Measurements from ENCODE around the gene BLID.

Gene BLID

DNA sequence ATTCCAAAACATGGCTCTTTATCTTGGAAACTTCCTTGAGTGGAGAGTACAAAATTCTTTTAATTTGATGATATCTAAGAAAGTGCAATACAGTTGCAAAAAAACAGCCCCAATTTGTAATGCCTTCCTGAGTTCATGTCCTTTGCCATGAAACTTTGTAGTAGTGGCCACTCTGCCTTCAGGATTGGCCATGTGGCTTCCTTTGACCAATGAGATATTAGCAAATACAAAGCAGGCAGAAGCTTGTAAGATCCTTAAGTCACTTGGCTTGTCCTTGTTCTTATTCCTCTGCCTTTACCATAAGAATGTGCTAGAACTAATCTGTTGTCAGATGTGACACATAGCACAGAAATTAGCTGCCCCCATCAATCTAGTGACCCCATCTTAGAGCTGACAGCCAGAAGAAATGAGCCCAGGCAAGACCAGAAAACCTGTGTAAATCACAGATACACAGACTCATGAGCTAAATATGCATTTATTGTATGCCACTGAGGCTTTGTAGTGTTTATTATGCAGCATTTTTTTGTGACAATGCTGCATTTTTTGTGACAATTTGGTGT lies 29.8 kb upstream of the BLID start:
- ChIA-PET CTCF (no interaction called here), POLR2A (no interaction called here)
- no peak for DNase-seq (ENCODE audit: extremely low spot score)
- TF ChIP-seq ARNT (IDR thresholded peaks at IDR 0.05) (no peak), NFRKB (IDR thresholded peaks at IDR 0.05) (no peak), LEF1 (IDR thresholded peaks at IDR 0.05; ENCODE audit: borderline replicate concordance) (no peak), FOXK2 (IDR thresholded peaks at IDR 0.05) (no peak), SUZ12 (IDR thresholded peaks at IDR 0.05) (no peak), TARDBP (IDR thresholded peaks at IDR 0.05) (no peak), HDGF (IDR thresholded peaks at IDR 0.05; ENCODE audit: borderline replicate concordance) (no peak), ELF4 (IDR thresholded peaks at IDR 0.05) (no peak), FOXM1 (IDR thresholded peaks at IDR 0.05; ENCODE audit: borderline replicate concordance) (no peak), ZNF384 (IDR thresholded peaks at IDR 0.05) (no peak)
- TF ChIP-seq, protein P1, sequence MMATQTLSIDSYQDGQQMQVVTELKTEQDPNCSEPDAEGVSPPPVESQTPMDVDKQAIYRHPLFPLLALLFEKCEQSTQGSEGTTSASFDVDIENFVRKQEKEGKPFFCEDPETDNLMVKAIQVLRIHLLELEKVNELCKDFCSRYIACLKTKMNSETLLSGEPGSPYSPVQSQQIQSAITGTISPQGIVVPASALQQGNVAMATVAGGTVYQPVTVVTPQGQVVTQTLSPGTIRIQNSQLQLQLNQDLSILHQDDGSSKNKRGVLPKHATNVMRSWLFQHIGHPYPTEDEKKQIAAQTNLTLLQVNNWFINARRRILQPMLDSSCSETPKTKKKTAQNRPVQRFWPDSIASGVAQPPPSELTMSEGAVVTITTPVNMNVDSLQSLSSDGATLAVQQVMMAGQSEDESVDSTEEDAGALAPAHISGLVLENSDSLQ (IDR thresholded peaks at IDR 0.05) = no peak

DNA sequence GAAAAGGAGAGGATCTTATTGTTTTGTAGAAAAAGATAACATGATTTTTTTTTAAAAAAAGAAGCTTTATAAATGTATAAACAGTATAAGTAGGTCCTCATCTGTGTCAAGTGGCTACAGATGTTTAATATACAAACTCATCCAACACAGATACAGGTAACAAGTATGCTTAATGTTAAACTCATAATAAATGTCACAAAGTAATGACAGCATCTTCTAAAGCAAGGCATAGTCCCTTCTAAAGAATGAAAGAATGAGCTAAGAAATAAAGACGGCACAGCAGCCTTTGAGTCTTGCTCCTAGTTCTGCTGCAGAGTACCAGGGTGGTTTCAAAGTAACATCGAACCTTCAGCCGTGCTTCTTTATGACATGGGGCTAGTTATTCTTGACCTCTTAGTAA lies 28.7 kb upstream of the BLID start:
- POLR2A ChIA-PET = no interaction called here
- TF ChIP-seq HDGF (IDR thresholded peaks at IDR 0.05; ENCODE audit: borderline replicate concordance) (no peak), ELF4 (IDR thresholded peaks at IDR 0.05) (no peak), ARNT (IDR thresholded peaks at IDR 0.05) (no peak), ZNF384 (IDR thresholded peaks at IDR 0.05) (no peak), SUZ12 (IDR thresholded peaks at IDR 0.05) (no peak), TARDBP (IDR thresholded peaks at IDR 0.05) (no peak), BHLHE40 (IDR thresholded peaks at IDR 0.05; ENCODE audit: borderline replicate concordance) (no peak), NFRKB (IDR thresholded peaks at IDR 0.05) (no peak), SP1 (IDR thresholded peaks at IDR 0.05) (no peak), FOXK2 (IDR thresholded peaks at IDR 0.05) (no peak), CTBP1 (IDR thresholded peaks at IDR 0.05; ENCODE audit: borderline replicate concordance) (no peak), L3MBTL2 (conservative IDR thresholded peaks at IDR 0.05) (no peak), FOXM1 (IDR thresholded peaks at IDR 0.05; ENCODE audit: borderline replicate concordance) (no peak), FOXA1 (IDR thresholded peaks at IDR 0.05) (no peak), LEF1 (IDR thresholded peaks at IDR 0.05; ENCODE audit: borderline replicate concordance) (no peak)
- TF ChIP-seq, protein P1 (IDR thresholded peaks at IDR 0.05) = no peak
- no peak for DNase-seq (ENCODE audit: extremely low spot score)
- CTCF ChIA-PET = interaction anchor here (0.5 to 1.3 kb wide), 2 partner anchors 9 to 38 kb away, joined by 3 read pairs; no protein-coding TSS in a partner anchor

DNA sequence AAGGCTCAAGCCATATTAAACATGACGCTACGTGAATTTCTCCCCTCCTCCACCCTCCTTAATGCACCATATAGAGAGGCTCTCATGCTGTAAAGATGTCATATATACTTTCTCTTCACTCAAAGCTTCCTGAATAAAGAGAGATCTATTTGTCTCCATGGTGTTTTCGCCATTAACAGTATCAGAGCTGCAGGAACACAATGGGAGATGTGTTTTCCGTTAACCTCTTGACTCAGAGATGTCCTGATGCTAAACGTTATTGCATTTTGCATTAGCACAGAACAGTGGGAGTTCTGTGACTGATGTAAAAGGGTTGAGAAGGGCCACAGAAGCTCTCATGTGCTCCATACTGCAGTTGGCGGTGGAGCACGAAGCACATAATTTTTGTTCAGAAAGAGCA lies 25.7 kb upstream of the BLID start:
- ChIA-PET POLR2A (no interaction called here), CTCF (no interaction called here)
- no peak for DNase-seq (ENCODE audit: extremely low spot score)
- TF ChIP-seq, protein P1 (IDR thresholded peaks at IDR 0.05) = no peak
- TF ChIP-seq BHLHE40 (IDR thresholded peaks at IDR 0.05; ENCODE audit: borderline replicate concordance) = no peak
- TF ChIP-seq SUZ12 (IDR thresholded peaks at IDR 0.05) = no peak
- TF ChIP-seq FOXK2 (IDR thresholded peaks at IDR 0.05) = no peak
- TF ChIP-seq CTBP1 (IDR thresholded peaks at IDR 0.05; ENCODE audit: borderline replicate concordance) = no peak
- TF ChIP-seq FOXM1 (IDR thresholded peaks at IDR 0.05; ENCODE audit: borderline replicate concordance) = no peak
- no peak for TF ChIP-seq NFRKB (IDR thresholded peaks at IDR 0.05)
- TF ChIP-seq TARDBP (IDR thresholded peaks at IDR 0.05) = no peak
- no peak for TF ChIP-seq L3MBTL2 (conservative IDR thresholded peaks at IDR 0.05)

DNA sequence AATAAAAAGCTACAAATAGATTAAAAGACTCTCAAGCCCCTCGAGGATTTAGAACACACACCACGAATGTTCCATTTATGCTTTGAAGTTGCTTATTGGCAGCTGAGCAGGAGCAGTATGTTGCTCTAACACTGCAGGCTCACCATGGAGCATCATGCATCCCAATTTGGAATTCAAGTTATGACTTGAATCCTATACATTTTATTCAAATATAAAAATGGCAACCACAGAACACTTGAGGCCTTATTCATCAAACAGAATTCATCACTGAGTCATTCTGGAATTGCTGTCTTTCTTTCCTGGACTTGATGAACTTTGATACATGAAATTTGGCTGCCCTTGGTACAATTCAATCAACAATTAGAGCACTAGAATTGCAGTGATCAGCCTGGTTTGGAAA lies 24.5 kb upstream of the BLID start:
- no peak for DNase-seq (ENCODE audit: extremely low spot score)
- TF ChIP-seq SP1 (IDR thresholded peaks at IDR 0.05) (no peak), BHLHE40 (IDR thresholded peaks at IDR 0.05; ENCODE audit: borderline replicate concordance) (no peak), ARNT (IDR thresholded peaks at IDR 0.05) (no peak), ELF4 (IDR thresholded peaks at IDR 0.05) (no peak), SUZ12 (IDR thresholded peaks at IDR 0.05) (no peak), ZNF384 (IDR thresholded peaks at IDR 0.05) (no peak), L3MBTL2 (conservative IDR thresholded peaks at IDR 0.05) (no peak), FOXM1 (IDR thresholded peaks at IDR 0.05; ENCODE audit: borderline replicate concordance) (no peak), NFRKB (IDR thresholded peaks at IDR 0.05) (no peak), HDGF (IDR thresholded peaks at IDR 0.05; ENCODE audit: borderline replicate concordance) (no peak), FOXA1 (IDR thresholded peaks at IDR 0.05) (no peak), CTBP1 (IDR thresholded peaks at IDR 0.05; ENCODE audit: borderline replicate concordance) (no peak)
- TF ChIP-seq, protein P1 (IDR thresholded peaks at IDR 0.05) = no peak
- ChIA-PET POLR2A (no interaction called here), CTCF (no interaction called here)

DNA sequence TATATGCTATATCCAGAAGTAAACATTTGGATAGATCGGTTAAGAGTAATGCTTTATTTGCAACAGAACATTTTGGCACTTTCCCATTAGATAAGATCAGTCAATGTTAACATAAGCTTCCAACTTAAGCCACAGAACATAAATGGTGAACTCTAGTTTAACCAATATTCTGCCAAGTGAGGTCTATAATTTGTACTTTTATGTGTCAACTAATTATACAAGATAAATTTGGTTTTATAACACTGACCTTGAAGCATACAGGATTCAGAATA lies 23.5 kb upstream of the BLID start:
- TF ChIP-seq ARNT (IDR thresholded peaks at IDR 0.05) = no peak
- TF ChIP-seq ZNF384 (IDR thresholded peaks at IDR 0.05) = no peak
- no peak for TF ChIP-seq CTBP1 (IDR thresholded peaks at IDR 0.05; ENCODE audit: borderline replicate concordance)
- TF ChIP-seq L3MBTL2 (conservative IDR thresholded peaks at IDR 0.05) = no peak
- no peak for TF ChIP-seq NFRKB (IDR thresholded peaks at IDR 0.05)
- no peak for TF ChIP-seq SUZ12 (IDR thresholded peaks at IDR 0.05)
- POLR2A ChIA-PET = no interaction called here
- no peak for DNase-seq (ENCODE audit: extremely low spot score)
- CTCF ChIA-PET = interaction anchor here (0.8 kb wide), 1 partner anchor 21 kb away, joined by 8 read pairs; no protein-coding TSS in a partner anchor
